ENCODE data around the gene ABHD14A.
"Not testable (repeated sequence)": the region's sequence is repeated elsewhere in the genome, so short reads cannot be mapped to it uniquely, and the experiment has no call there.

DNA sequence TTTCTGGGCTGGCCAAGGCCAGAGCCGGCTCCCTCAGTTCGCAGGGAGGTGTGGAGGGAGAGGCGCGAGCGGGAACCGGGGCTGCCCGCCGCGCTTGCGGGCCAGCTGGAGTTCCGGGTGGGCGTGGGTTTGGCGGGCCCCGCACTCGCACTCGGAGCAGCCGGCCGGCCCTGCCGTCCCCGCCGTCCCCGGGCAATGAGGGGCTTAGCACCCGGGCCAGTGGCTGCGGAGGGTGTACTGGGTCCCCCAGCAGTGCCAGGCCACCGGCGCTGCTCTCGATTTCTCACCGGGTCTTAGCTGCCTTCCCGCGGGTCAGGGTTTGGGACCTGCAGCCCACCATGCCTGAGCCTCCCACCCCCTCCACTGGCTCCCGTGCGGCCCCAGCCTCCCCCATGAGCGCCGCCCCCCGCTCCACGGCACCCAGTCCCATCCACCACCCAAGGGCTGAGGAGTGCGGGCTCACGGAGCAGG lies 15.7 kb downstream of the ABHD14A start:
- TF ChIP-seq, protein P1, sequence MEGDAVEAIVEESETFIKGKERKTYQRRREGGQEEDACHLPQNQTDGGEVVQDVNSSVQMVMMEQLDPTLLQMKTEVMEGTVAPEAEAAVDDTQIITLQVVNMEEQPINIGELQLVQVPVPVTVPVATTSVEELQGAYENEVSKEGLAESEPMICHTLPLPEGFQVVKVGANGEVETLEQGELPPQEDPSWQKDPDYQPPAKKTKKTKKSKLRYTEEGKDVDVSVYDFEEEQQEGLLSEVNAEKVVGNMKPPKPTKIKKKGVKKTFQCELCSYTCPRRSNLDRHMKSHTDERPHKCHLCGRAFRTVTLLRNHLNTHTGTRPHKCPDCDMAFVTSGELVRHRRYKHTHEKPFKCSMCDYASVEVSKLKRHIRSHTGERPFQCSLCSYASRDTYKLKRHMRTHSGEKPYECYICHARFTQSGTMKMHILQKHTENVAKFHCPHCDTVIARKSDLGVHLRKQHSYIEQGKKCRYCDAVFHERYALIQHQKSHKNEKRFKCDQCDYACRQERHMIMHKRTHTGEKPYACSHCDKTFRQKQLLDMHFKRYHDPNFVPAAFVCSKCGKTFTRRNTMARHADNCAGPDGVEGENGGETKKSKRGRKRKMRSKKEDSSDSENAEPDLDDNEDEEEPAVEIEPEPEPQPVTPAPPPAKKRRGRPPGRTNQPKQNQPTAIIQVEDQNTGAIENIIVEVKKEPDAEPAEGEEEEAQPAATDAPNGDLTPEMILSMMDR (IDR thresholded peaks at IDR 0.05): not testable (repeated sequence)
- not testable (repeated sequence) for TF ChIP-seq CHD2 (IDR thresholded peaks at IDR 0.05; ENCODE audit: low read length, partially characterized antibody); MAZ (IDR thresholded peaks at IDR 0.05; ENCODE audit: borderline replicate concordance, low read depth, low read length); RCOR1 (IDR thresholded peaks at IDR 0.05; ENCODE audit: low read depth, low read length); CEBPB (IDR thresholded peaks at IDR 0.05); HDAC2 (IDR thresholded peaks at IDR 0.05)
- TF ChIP-seq, protein P2, sequence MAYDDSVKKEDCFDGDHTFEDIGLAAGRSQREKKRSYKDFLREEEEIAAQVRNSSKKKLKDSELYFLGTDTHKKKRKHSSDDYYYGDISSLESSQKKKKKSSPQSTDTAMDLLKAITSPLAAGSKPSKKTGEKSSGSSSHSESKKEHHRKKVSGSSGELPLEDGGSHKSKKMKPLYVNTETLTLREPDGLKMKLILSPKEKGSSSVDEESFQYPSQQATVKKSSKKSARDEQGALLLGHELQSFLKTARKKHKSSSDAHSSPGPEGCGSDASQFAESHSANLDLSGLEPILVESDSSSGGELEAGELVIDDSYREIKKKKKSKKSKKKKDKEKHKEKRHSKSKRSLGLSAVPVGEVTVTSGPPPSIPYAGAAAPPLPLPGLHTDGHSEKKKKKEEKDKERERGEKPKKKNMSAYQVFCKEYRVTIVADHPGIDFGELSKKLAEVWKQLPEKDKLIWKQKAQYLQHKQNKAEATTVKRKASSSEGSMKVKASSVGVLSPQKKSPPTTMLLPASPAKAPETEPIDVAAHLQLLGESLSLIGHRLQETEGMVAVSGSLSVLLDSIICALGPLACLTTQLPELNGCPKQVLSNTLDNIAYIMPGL (CRISPR knock-in tag; IDR thresholded peaks at IDR 0.05; ENCODE audit: borderline replicate concordance): not testable (repeated sequence)
- TF ChIP-seq, protein P3, sequence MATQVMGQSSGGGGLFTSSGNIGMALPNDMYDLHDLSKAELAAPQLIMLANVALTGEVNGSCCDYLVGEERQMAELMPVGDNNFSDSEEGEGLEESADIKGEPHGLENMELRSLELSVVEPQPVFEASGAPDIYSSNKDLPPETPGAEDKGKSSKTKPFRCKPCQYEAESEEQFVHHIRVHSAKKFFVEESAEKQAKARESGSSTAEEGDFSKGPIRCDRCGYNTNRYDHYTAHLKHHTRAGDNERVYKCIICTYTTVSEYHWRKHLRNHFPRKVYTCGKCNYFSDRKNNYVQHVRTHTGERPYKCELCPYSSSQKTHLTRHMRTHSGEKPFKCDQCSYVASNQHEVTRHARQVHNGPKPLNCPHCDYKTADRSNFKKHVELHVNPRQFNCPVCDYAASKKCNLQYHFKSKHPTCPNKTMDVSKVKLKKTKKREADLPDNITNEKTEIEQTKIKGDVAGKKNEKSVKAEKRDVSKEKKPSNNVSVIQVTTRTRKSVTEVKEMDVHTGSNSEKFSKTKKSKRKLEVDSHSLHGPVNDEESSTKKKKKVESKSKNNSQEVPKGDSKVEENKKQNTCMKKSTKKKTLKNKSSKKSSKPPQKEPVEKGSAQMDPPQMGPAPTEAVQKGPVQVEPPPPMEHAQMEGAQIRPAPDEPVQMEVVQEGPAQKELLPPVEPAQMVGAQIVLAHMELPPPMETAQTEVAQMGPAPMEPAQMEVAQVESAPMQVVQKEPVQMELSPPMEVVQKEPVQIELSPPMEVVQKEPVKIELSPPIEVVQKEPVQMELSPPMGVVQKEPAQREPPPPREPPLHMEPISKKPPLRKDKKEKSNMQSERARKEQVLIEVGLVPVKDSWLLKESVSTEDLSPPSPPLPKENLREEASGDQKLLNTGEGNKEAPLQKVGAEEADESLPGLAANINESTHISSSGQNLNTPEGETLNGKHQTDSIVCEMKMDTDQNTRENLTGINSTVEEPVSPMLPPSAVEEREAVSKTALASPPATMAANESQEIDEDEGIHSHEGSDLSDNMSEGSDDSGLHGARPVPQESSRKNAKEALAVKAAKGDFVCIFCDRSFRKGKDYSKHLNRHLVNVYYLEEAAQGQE (IDR thresholded peaks at IDR 0.05): not testable (repeated sequence)
- TF ChIP-seq, protein P4, sequence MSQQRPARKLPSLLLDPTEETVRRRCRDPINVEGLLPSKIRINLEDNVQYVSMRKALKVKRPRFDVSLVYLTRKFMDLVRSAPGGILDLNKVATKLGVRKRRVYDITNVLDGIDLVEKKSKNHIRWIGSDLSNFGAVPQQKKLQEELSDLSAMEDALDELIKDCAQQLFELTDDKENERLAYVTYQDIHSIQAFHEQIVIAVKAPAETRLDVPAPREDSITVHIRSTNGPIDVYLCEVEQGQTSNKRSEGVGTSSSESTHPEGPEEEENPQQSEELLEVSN (IDR thresholded peaks at IDR 0.05; ENCODE audit: borderline replicate concordance, low read depth): not testable (repeated sequence)
